Testis (tissue), 3 donors: ENCODE results near the gene MRPL20. TPM values are rescaled to one million over a fixed set of nuclear protein-coding genes. Genes with fewer than 3 reads are reported as not detected.
"Not testable (repeated sequence)": the region's sequence is repeated elsewhere in the genome, so short reads cannot be mapped to it uniquely, and the experiment has no call there.

ENCODE experiments used
- DNase-seq: peaks from one replicate; pipeline ENCODE4 v3.0.0-alpha.2; 2019
- H3K27ac ChIP-seq, 2 donors: fragments of 200-600 bp; sonication (generic); one replicate each; pipeline ENCODE4 v1.5.1; 2019
- H3K27me3 ChIP-seq: fragments of 200-600 bp; sonication (generic); one replicate; pipeline ENCODE4 v1.5.1; 2019
- H3K36me3 ChIP-seq: fragments of 200-600 bp; sonication (generic); one replicate; pipeline ENCODE4 v1.5.1; 2017; ENCODE audit warnings: low read depth; ENCODE audit errors: missing control alignments
- H3K4me1 ChIP-seq: fragments of 200-600 bp; sonication (generic); one replicate; pipeline ENCODE4 v1.5.1; 2019
- H3K4me3 ChIP-seq, 2 donors: fragments of 200-600 bp; sonication (generic); one replicate each; pipeline ENCODE4 v1.5.1; 2017 to 2019
- H3K9me3 ChIP-seq: fragments of 200-600 bp; sonication (generic); one replicate; pipeline ENCODE4 v1.5.1; 2017
- POLR2A ChIP-seq: fragments of 450-650 bp; IDR thresholded peaks from one replicate; pipeline ENCODE4 v1.6.1; 2017; ENCODE audit warnings: antibody characterized with exemption, mild to moderate bottlenecking, moderate library complexity
- WGBS, 2 donors: methylation state at CpG; one replicate each; pipeline ENCODE4 v1.1.5; 2018; 5-methylcytosine and 5-hydroxymethylcytosine counted together
- intact Hi-C: fragments of 100-400 bp; cut with DNase I; formaldehyde crosslinking; loops from one replicate; pipeline ENCODE4 v1.15.1; 2023; ENCODE audit warnings: low total_unique reads
- polyA plus RNA-seq: library from polyadenylated mRNA; stranded (reverse); fragments of 350-450 nt; fragmentation: Illumina TruSeq; extraction: RNeasy Lipid Tissue Mini Kit (QIAGEN cat#74804); gene quantifications from one replicate; pipeline ENCODE4 v1.2.3, GENCODE V29; 2014; ENCODE audit warnings: low read depth, low replicate concordance; ENCODE audit not compliant: insufficient read depth
- total RNA-seq, 2 donors: library from RNA; depleted of rRNA; stranded (reverse); fragments of >200 nt; gene quantifications; one replicate each; pipeline ENCODE4 v1.2.3, GENCODE V29; 2016
- TF ChIP-seq, protein P1 (sequence below), 3 experiments: fragments of 450-650 bp in 2 of 3; fragments of 200-600 bp in 1 of 3; sonication (generic) in 1 of 3; IDR thresholded peaks; one replicate each; pipeline ENCODE4 v1.5.1; 2016 to 2019; ENCODE audit warnings: antibody characterized with exemption in 3 of 3, mild to moderate bottlenecking in 2 of 3, moderate library complexity in 1 of 3

Gene MRPL20
- total and polyA plus RNA-seq, 3 donors from 2014 or later = 104 to 123 (median 110) TPM

DNA sequence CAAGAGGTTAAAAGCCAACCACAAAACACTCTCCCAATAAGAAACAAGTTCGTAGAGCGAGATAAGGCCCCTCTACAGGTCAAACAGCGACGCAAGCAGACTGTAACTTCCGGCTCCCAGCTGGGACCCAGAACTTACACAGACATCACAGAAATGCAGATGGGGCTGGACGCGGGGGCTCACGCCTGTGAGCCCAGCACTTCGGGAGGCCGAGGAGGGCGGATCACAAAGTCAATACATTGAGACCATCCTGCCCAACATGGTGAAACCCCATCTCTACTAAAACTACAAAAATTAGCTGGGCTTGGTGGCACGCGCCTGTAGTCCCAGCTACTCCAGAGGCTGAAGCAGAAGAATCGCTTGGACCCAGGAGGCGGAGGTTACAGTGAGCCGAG lies 19.0 kb downstream of the MRPL20 start:
- TF ChIP-seq POLR2A = no peak
- TF ChIP-seq, protein P1, sequence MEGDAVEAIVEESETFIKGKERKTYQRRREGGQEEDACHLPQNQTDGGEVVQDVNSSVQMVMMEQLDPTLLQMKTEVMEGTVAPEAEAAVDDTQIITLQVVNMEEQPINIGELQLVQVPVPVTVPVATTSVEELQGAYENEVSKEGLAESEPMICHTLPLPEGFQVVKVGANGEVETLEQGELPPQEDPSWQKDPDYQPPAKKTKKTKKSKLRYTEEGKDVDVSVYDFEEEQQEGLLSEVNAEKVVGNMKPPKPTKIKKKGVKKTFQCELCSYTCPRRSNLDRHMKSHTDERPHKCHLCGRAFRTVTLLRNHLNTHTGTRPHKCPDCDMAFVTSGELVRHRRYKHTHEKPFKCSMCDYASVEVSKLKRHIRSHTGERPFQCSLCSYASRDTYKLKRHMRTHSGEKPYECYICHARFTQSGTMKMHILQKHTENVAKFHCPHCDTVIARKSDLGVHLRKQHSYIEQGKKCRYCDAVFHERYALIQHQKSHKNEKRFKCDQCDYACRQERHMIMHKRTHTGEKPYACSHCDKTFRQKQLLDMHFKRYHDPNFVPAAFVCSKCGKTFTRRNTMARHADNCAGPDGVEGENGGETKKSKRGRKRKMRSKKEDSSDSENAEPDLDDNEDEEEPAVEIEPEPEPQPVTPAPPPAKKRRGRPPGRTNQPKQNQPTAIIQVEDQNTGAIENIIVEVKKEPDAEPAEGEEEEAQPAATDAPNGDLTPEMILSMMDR (IDR thresholded peaks at IDR 0.05) = no peak
- H3K4me1 ChIP-seq = no peaks in the 10 kb centered on the region
- intact Hi-C loops = no loop called here

DNA sequence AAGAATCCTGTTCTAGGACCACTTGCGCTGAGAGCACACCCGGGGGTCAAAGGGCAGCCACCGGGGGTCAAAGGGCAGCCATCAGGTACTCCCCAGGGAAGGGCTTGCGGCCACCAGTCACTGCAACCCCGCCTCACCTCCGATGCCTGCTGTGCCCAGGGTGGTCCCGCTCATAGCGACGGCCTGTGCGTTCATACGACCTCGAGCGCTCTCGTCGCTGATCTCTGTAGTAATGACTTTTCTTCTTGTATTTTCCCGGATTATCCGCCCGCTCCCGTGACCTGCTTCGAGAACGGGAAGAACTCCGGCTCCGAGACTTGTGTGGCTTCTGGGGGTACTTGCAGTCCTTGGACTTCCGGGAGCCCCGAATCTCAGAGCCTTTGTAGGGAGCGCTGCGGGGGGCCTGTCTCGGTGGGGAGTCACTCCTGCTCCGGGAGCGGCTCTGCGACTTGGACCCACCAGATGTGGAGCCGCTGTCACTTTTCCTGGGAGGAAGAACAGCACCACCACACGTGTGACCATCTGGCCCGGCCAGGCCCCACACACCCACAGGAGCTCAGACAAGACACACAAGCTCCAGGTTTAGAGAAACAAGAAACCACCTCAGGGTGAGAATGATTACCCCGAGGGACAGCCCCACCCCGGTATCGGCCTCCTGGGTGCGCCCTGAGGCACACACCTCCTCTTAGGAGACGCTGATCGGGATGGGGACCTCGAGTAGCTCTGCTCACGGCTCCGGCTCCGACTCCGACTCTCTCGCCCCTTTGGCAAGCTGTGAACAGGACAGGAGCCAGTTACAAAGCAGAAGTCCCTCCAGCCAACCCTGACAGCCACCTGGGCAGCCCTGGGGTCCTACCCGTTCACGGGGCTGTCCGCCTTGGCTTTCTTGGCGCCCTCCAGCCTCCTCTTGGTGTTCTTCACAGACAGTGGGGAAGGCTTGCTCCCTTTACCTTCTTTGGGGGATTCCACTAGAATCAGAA lies 19.7 kb downstream of the MRPL20 start:
- Histone ChIP-seq H3K9me3 (no peaks in the 10 kb centered on the region), H3K4me1 (no peaks in the 10 kb centered on the region), H3K27me3 (no peaks in the 10 kb centered on the region), H3K4me3 (no peak overlapping the region), H3K27ac (no peak overlapping the region), H3K36me3 (no peaks in the 10 kb centered on the region)
- WGBS, 2 donors = 95% methylated on average over 36 to 47 of the region's 50 CpGs
- no peak for DNase-seq
- intact Hi-C loops = no loop called here
- TF ChIP-seq POLR2A = no peak
- TF ChIP-seq, protein P1 (IDR thresholded peaks at IDR 0.05) = no peak

More for the DNA sequence above, 19.0 kb downstream of the MRPL20 start:
- WGBS, 2 donors = 96 to 99% methylated on average over 14 to 16 of the region's 16 CpGs
- Histone ChIP-seq H3K27ac (no peak overlapping the region), H3K9me3 (no peaks in the 10 kb centered on the region), H3K27me3 (no peaks in the 10 kb centered on the region), H3K4me3 (no peak overlapping the region), H3K36me3 (no peaks in the 10 kb centered on the region)
- DNase-seq = no peak

DNA sequence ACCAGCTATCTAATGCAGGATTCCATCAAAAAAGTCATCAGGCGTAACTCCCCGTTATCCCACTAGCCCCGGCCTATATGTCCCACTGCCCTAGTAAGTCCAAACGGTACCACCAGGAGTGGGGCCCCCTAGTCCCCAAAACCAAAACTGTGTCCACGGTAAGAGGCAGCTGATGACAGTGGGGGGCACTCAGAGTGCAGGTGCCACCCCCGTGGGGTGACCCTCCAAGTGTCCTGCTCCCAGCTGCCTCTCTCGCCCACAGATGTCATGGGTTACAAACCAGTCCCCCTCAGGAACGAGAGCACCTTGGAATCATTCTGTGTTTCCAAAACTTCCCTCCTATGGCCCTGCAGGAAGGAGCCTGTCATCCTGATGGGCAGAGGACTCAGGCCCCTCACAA lies 21.2 kb downstream of the MRPL20 start:
- Histone ChIP-seq H3K27ac (no peak overlapping the region), H3K27me3 (no peaks in the 10 kb centered on the region), H3K4me1 (no peaks in the 10 kb centered on the region), H3K9me3 (no peaks in the 10 kb centered on the region), H3K36me3 (no peaks in the 10 kb centered on the region), H3K4me3 (no peak overlapping the region)
- no peak for DNase-seq
- TF ChIP-seq, protein P1 (IDR thresholded peaks at IDR 0.05) = no peak
- TF ChIP-seq POLR2A = no peak
- 82 to 97% methylated on average over 8 of the region's 8 CpGs for WGBS, 2 donors
- intact Hi-C loops = no loop called here

DNA sequence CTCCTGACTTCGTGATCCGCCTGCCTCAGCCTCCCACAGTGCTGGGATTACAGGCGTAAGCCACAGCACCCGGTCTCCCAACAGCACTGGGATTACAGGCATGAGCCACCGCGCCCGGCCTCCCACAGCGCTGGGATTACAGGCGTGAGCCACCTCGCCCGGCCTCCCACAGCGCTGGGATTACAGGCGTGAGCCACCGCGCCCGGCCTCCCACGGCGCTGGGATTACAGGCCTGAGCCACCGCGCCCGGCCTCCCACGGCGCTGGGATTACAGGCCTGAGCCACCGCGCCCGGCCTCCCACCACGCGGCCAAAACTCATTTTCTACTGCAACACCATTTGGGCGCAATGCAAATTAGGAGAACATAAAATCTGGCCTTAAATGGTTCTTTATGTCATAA lies 21.8 kb downstream of the MRPL20 start:
- WGBS, 2 donors = 92 to 95% methylated on average over 29 of the region's 29 CpGs
- H3K9me3 ChIP-seq, H3K36me3 ChIP-seq, intact Hi-C loops, H3K4me3 ChIP-seq, H3K27ac ChIP-seq, H3K27me3 ChIP-seq, DNase-seq, H3K4me1 ChIP-seq: not testable (repeated sequence)

DNA sequence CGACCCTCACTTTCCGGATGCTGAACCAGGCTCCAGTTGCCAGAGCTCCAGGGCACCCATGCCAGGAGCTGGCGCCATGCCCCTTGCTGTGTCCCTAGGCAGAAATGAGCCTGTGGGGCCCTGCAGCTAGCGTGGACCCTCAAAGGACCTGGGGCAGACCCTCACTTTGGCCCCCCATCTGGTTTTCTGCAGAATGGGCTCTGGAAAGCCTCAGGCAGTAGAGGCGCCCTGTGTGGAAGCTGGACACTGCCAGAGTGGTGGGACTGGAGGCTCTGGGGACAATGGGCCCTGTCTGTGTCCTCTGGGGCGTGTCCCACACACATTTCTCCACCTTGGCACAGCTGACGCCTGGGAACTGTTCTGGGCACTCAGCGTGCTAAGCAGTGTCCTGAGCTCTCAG lies 25.8 kb downstream of the MRPL20 start:
- Histone ChIP-seq H3K27ac (no peak overlapping the region), H3K36me3 (no peaks in the 10 kb centered on the region), H3K4me1 (no peaks in the 10 kb centered on the region), H3K4me3 (no peak overlapping the region), H3K27me3 (no peaks in the 10 kb centered on the region), H3K9me3 (no peaks in the 10 kb centered on the region)
- intact Hi-C loops = no loop called here
- no peak for DNase-seq
- TF ChIP-seq POLR2A = no peak
- TF ChIP-seq, protein P1 (IDR thresholded peaks at IDR 0.05) = no peak
- WGBS, 2 donors = 81 to 82% methylated on average over 6 to 8 of the region's 8 CpGs
